CD4-positive, alpha-beta T cell (primary cell): Measurements from ENCODE around the gene ADARB2. TPM values are rescaled to one million over a fixed set of nuclear protein-coding genes. Genes with fewer than 3 reads are reported as not detected.

Experiments used
- ATAC-seq: fragments of 200-7000 bp; cut with Tn5 transposase; one replicate; pipeline ENCODE4 v1.10.0; 2022; ENCODE audit warnings: mild to moderate bottlenecking; ENCODE audit not compliant: poor library complexity
- CTCF ChIA-PET: fragments of 350-600 bp; sonication (Branson Sonifier 250); formaldehyde crosslinking; loops from one replicate; lab custom pipeline; 2021; ENCODE audit warnings: antibody characterized with exemption, inconsistent platforms; lab: Charles Lee
- POLR2A ChIA-PET: fragments of 350-600 bp; sonication (Branson Sonifier 250); formaldehyde crosslinking; loops from one replicate; lab custom pipeline; 2021; ENCODE audit warnings: antibody characterized with exemption, inconsistent platforms; lab: Charles Lee
- DNase-seq, 14 experiments: peaks; one replicate each; pipeline ENCODE4 v3.0.0-alpha.2; 2013 to 2020; ENCODE audit warnings: mixed read lengths in 2 of 14
- H3K27ac ChIP-seq, 2 donors: one replicate each; pipeline versions ENCODE4 v1.5.1 to v1.7.0; 2013; ENCODE audit warnings: low read length in 2 of 2, low read depth in 1 of 2, mild to moderate bottlenecking in 1 of 2
- H3K27me3 ChIP-seq, 2 experiments: 1 replicate in 1 of 2; 2 replicates in 1 of 2; pipeline versions ENCODE4 v1.6.1 to v1.7.0; 2013; ENCODE audit warnings: low read length in 2 of 2, control low read depth in 1 of 2, mild to moderate bottlenecking in 1 of 2, moderate library complexity in 1 of 2; ENCODE audit not compliant: insufficient read depth in 2 of 2, control insufficient read depth in 1 of 2
- H3K36me3 ChIP-seq: one replicate; pipeline ENCODE4 v1.6.1; 2013; ENCODE audit warnings: low read length, control low read depth; ENCODE audit not compliant: insufficient read depth
- H3K4me1 ChIP-seq: one replicate; pipeline ENCODE4 v1.6.1; 2013; ENCODE audit warnings: low read length, control low read depth; ENCODE audit not compliant: insufficient read depth
- H3K4me3 ChIP-seq: one replicate; pipeline ENCODE4 v1.5.1; 2013; ENCODE audit warnings: mild to moderate bottlenecking, low read length, moderate library complexity
- H3K9me3 ChIP-seq, 2 experiments: 1 replicate in 1 of 2; 2 replicates in 1 of 2; pipeline versions ENCODE4 v1.6.1 to v1.7.0; 2013; ENCODE audit warnings: low read length in 2 of 2, mild to moderate bottlenecking in 2 of 2, control low read depth in 1 of 2, moderate library complexity in 1 of 2; ENCODE audit not compliant: control insufficient read depth in 1 of 2, insufficient read depth in 1 of 2
- H3K27ac Mint-ChIP-seq: one replicate; pipeline ENCODE4 v1.8.0; 2020; ENCODE audit warnings: mixed read lengths
- H3K27me3 Mint-ChIP-seq: one replicate; pipeline ENCODE4 v1.8.0; 2021; ENCODE audit warnings: mixed read lengths
- H3K36me3 Mint-ChIP-seq: one replicate; pipeline ENCODE4 v1.8.0; 2021; ENCODE audit warnings: low read depth, mixed read lengths
- H3K4me1 Mint-ChIP-seq: one replicate; pipeline ENCODE4 v1.8.0; 2021; ENCODE audit warnings: low read depth, mixed read lengths
- H3K4me3 Mint-ChIP-seq: one replicate; pipeline ENCODE4 v1.8.0; 2020; ENCODE audit warnings: mild to moderate bottlenecking, mixed read lengths
- H3K9me3 Mint-ChIP-seq: one replicate; pipeline ENCODE4 v1.8.0; 2020; ENCODE audit warnings: mixed read lengths
- CTCF ChIP-seq: fragments of 200-600 bp; IDR thresholded peaks from one replicate; pipeline ENCODE4 v1.8.0; 2022; ENCODE audit warnings: antibody characterized with exemption, mild to moderate bottlenecking
- intact Hi-C, 2 experiments: fragments of 100-400 bp; cut with DNase I in 1 of 2; cut with micrococcal nuclease in 1 of 2; formaldehyde crosslinking; loops; one replicate each; pipeline versions ENCODE4 v1.15.1 to v1.9.0; 2023 to 2025; cut with DNase I, micrococcal nuclease
- total RNA-seq, 174 experiments: library from RNA in 2 of 174; stranded (reverse) in 2 of 174; gene quantifications; one replicate each; pipeline ENCODE4 v1.2.3 and lab custom pipeline; 2021 to 2026

The ADARB2 gene
- total RNA-seq, 2 experiments from 2014 or later, result 0.14 TPM; not detected in 1

DNA sequence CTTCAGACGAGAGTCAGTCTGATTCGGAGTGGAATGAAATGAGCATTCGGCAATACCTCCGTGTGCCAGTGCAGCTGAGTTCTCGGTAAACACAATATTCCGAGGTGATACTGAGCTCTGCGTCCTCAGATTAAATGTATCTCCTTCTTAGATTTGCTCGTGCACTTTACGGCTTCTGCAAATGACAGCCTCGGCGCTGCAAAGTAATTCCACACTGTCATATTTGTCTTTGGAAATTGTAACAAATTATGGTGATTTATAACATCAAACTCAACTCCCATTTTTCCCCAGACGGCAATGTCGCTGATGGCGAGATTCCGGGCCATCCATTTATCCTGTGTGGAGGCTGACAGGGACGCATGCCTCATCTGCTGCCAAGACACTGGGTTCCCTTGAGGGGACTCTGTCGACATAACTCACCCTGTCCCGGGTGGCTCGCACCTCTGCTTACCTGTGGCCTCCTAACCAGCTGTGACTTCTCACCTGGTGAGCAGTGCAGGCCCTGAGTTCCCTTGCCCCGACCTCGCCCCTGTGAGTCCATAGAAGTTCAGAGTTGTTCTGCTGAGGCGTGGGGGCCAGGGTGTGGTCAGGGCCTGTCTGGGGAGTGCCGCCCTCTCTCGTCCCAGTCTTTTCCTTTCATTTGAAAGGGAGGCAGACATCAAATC is 201.9 kb downstream of the ADARB2 start:
- Histone ChIP-seq H3K4me3 (no peak overlapping the region), H3K9me3 (peaks cover 0 to 18% of the 10 kb centered on the region in 2 experiments), H3K27ac (no peak overlapping the region), H3K36me3 (no peaks in the 10 kb centered on the region), H3K4me1 (no peaks in the 10 kb centered on the region), H3K27me3 (no peaks in the 10 kb centered on the region)
- ATAC-seq (no peak), DNase-seq (no peak)
- Mint-ChIP-seq H3K27ac (no peak overlapping the region), H3K9me3 (no peaks in the 10 kb centered on the region), H3K4me3 (no peak overlapping the region), H3K36me3 (no peaks in the 10 kb centered on the region), H3K4me1 (no peaks in the 10 kb centered on the region), H3K27me3 (peaks cover 16% of the 10 kb centered on the region)
- ChIA-PET CTCF (no interaction called here), POLR2A (no interaction called here)
- intact Hi-C loops, result no loop called here
- no peak for TF ChIP-seq CTCF

GRCh38 chr10:1534820-1535219 is 202.5 kb downstream of the ADARB2 start:
- ChIA-PET CTCF (no interaction called here), POLR2A (no interaction called here)
- ATAC-seq, result no peak
- Histone ChIP-seq H3K4me1 (no peaks in the 10 kb centered on the region), H3K9me3 (peaks cover 0 to 24% of the 10 kb centered on the region in 2 experiments), H3K4me3 (no peak overlapping the region), H3K27me3 (no peaks in the 10 kb centered on the region), H3K36me3 (no peaks in the 10 kb centered on the region), H3K27ac (no peak overlapping the region)
- no peaks in the 10 kb centered on the region for H3K4me1 Mint-ChIP-seq
- no peaks in the 10 kb centered on the region for H3K36me3 Mint-ChIP-seq
- H3K9me3 Mint-ChIP-seq, result no peaks in the 10 kb centered on the region
- no peak for DNase-seq
- H3K27ac Mint-ChIP-seq, result no peak overlapping the region
- H3K27me3 Mint-ChIP-seq, result peaks cover 21% of the 10 kb centered on the region
- TF ChIP-seq CTCF, result no peak
- H3K4me3 Mint-ChIP-seq, result no peak overlapping the region
- intact Hi-C loops, result no loop called here

GRCh38 chr10:1532636-1533035 is 204.7 kb downstream of the ADARB2 start:
- no peak overlapping the region for H3K27ac Mint-ChIP-seq
- DNase-seq (no peak), ATAC-seq (no peak)
- H3K4me1 Mint-ChIP-seq, result no peaks in the 10 kb centered on the region
- no peaks in the 10 kb centered on the region for H3K27me3 ChIP-seq
- ChIA-PET POLR2A (no interaction called here), CTCF (no interaction called here)
- H3K4me1 ChIP-seq, result no peaks in the 10 kb centered on the region
- H3K27me3 Mint-ChIP-seq, result peaks cover 22% of the 10 kb centered on the region
- no peak for TF ChIP-seq CTCF
- intact Hi-C loops, result no loop called here
- no peak overlapping the region for H3K4me3 Mint-ChIP-seq
- H3K4me3 ChIP-seq, result no peak overlapping the region
- no peak overlapping the region for H3K27ac ChIP-seq
- no peaks in the 10 kb centered on the region for H3K36me3 Mint-ChIP-seq
- no peaks in the 10 kb centered on the region for H3K36me3 ChIP-seq
- peaks cover 0 to 29% of the 10 kb centered on the region in 2 experiments for H3K9me3 ChIP-seq
- no peaks in the 10 kb centered on the region for H3K9me3 Mint-ChIP-seq
